Measurements from ENCODE around the gene CRELD1.

GRCh38 chr3:9913601-9914000 lies 20.0 kb upstream of the CRELD1 start:
- TF ChIP-seq, protein P1, sequence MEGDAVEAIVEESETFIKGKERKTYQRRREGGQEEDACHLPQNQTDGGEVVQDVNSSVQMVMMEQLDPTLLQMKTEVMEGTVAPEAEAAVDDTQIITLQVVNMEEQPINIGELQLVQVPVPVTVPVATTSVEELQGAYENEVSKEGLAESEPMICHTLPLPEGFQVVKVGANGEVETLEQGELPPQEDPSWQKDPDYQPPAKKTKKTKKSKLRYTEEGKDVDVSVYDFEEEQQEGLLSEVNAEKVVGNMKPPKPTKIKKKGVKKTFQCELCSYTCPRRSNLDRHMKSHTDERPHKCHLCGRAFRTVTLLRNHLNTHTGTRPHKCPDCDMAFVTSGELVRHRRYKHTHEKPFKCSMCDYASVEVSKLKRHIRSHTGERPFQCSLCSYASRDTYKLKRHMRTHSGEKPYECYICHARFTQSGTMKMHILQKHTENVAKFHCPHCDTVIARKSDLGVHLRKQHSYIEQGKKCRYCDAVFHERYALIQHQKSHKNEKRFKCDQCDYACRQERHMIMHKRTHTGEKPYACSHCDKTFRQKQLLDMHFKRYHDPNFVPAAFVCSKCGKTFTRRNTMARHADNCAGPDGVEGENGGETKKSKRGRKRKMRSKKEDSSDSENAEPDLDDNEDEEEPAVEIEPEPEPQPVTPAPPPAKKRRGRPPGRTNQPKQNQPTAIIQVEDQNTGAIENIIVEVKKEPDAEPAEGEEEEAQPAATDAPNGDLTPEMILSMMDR (IDR thresholded peaks at IDR 0.05; ENCODE audit: low read depth, low read length): no peak
- TF ChIP-seq POLR2A (IDR thresholded peaks at IDR 0.05; ENCODE audit: extremely low read depth, insufficient read length) (no peak), MAX (IDR thresholded peaks at IDR 0.05; ENCODE audit: low read depth, low read length) (no peak), MYC (IDR thresholded peaks at IDR 0.05; ENCODE audit: low read depth, low read length) (no peak)

All from NB4 (cell line).